SK-N-SH treated with all-trans-retinoic acid at 6 μM for 48 hours (cell line): ENCODE results near the gene LTO1.
A peak's percentile ranks its signal among the peaks of the same experiment; 100 is the strongest.

ENCODE experiments used
- ATAC-seq: fragments of 200-7000 bp; cut with Tn5 transposase; 3 replicates; pipeline ENCODE4 v1.9.1; 2020; ENCODE audit warnings: mild to moderate bottlenecking, moderate library complexity
- ARNTL ChIP-seq: fragments of 450-650 bp; formaldehyde crosslinking; IDR thresholded peaks from 2 replicates; pipeline ENCODE4 v1.5.0; 2020; ENCODE audit warnings: low read depth, mild to moderate bottlenecking, moderate library complexity, borderline replicate concordance
- BACH2 ChIP-seq: fragments of 250-450 bp; sonication (Bioruptor Pico); IDR thresholded peaks from 2 replicates; pipeline ENCODE4 v1.9.0; 2021; ENCODE audit warnings: mild to moderate bottlenecking, borderline replicate concordance
- ESRRG ChIP-seq: fragments of 250-450 bp; sonication (Bioruptor Pico); IDR thresholded peaks from 2 replicates; pipeline ENCODE4 v1.6.1; 2021; ENCODE audit warnings: mild to moderate bottlenecking
- GLIS3 ChIP-seq: fragments of 250-450 bp; sonication (Bioruptor Pico); IDR thresholded peaks from 2 replicates; pipeline ENCODE4 v1.5.0; 2020; ENCODE audit warnings: mild to moderate bottlenecking, moderate library complexity
- ISL1 ChIP-seq: fragments of 250-450 bp; sonication (Bioruptor Pico); IDR thresholded peaks from 2 replicates; pipeline ENCODE4 v2.1.2; 2022; ENCODE audit warnings: mild to moderate bottlenecking, moderate library complexity
- OSR1 ChIP-seq: fragments of 250-450 bp; sonication (Bioruptor Pico); IDR thresholded peaks from 2 replicates; pipeline ENCODE4 v1.8.0; 2022; ENCODE audit warnings: moderate library complexity, mild to moderate bottlenecking, inconsistent platforms
- PPARA ChIP-seq: fragments of 250-450 bp; sonication (Bioruptor Pico); IDR thresholded peaks from 2 replicates; pipeline ENCODE4 v1.5.0; 2020; ENCODE audit warnings: mild to moderate bottlenecking, borderline replicate concordance
- RARB ChIP-seq: fragments of 250-450 bp; sonication (Bioruptor Pico); IDR thresholded peaks from 2 replicates; pipeline ENCODE4 v1.8.0; 2021; ENCODE audit warnings: mild to moderate bottlenecking, moderate library complexity
- SNAI2 ChIP-seq: fragments of 250-450 bp; sonication (Bioruptor Pico); IDR thresholded peaks from 2 replicates; pipeline ENCODE4 v1.5.0; 2020; ENCODE audit warnings: mild to moderate bottlenecking, moderate library complexity
- TCF4 ChIP-seq: fragments of 250-450 bp; sonication (Bioruptor Pico); IDR thresholded peaks from 2 replicates; pipeline ENCODE4 v1.8.0; 2021; ENCODE audit warnings: mild to moderate bottlenecking, moderate library complexity, borderline replicate concordance
- TOX ChIP-seq: fragments of 250-450 bp; sonication (Bioruptor Pico); IDR thresholded peaks from 2 replicates; pipeline ENCODE4 v1.8.0; 2021; ENCODE audit warnings: mild to moderate bottlenecking, moderate library complexity, borderline replicate concordance
- ZC3H10 ChIP-seq: fragments of 250-450 bp; sonication (Bioruptor Pico); IDR thresholded peaks from 2 replicates; pipeline ENCODE4 v1.5.1; 2021; ENCODE audit warnings: mild to moderate bottlenecking, moderate library complexity
- ZFP3 ChIP-seq: fragments of 250-450 bp; sonication (Bioruptor Pico); IDR thresholded peaks from 2 replicates; pipeline ENCODE4 v1.5.0; 2020; ENCODE audit warnings: mild to moderate bottlenecking, moderate library complexity
- ZFP30 ChIP-seq: fragments of 450-650 bp; formaldehyde crosslinking; IDR thresholded peaks from 2 replicates; pipeline ENCODE4 v1.5.0; 2022; ENCODE audit warnings: mild to moderate bottlenecking, moderate library complexity
- ZNF565 ChIP-seq: fragments of 450-650 bp; formaldehyde crosslinking; conservative IDR thresholded peaks from 2 replicates; pipeline ENCODE4 v1.5.0; 2020; ENCODE audit warnings: low read depth, mild to moderate bottlenecking, moderate library complexity
- ZNF70 ChIP-seq: fragments of 450-650 bp; formaldehyde crosslinking; IDR thresholded peaks from 2 replicates; pipeline ENCODE4 v1.5.0; 2020; ENCODE audit warnings: mild to moderate bottlenecking, moderate library complexity
- ZNF8 ChIP-seq: fragments of 450-650 bp; formaldehyde crosslinking; IDR thresholded peaks from 2 replicates; pipeline ENCODE4 v1.5.0; 2020; ENCODE audit warnings: mild to moderate bottlenecking, moderate library complexity
- TF ChIP-seq, protein P1 (sequence below): fragments of 250-450 bp; sonication (Bioruptor Pico); IDR thresholded peaks from 2 replicates; pipeline ENCODE4 v1.5.0; 2020; ENCODE audit warnings: mild to moderate bottlenecking, moderate library complexity
- TF ChIP-seq, protein P2 (sequence below): fragments of 250-450 bp; sonication (Bioruptor Pico); IDR thresholded peaks from 2 replicates; pipeline ENCODE4 v1.5.1; 2021; ENCODE audit warnings: mild to moderate bottlenecking, moderate library complexity
- TF ChIP-seq, protein P3 (sequence below): fragments of 250-450 bp; sonication (Bioruptor Pico); IDR thresholded peaks from 2 replicates; pipeline ENCODE4 v1.8.0; 2020; ENCODE audit warnings: mild to moderate bottlenecking, moderate library complexity, borderline replicate concordance
- TF ChIP-seq, protein P4 (sequence below): fragments of 250-450 bp; sonication (Bioruptor Pico); IDR thresholded peaks from 2 replicates; pipeline ENCODE4 v1.8.0; 2021; ENCODE audit warnings: low read depth, mild to moderate bottlenecking, moderate library complexity, borderline replicate concordance
- TF ChIP-seq, protein P5 (sequence below): fragments of 250-450 bp; sonication (Bioruptor Pico); IDR thresholded peaks from 2 replicates; pipeline ENCODE4 v1.5.1; 2020; ENCODE audit warnings: low read depth, mild to moderate bottlenecking, moderate library complexity

LTO1 gene, protein sequence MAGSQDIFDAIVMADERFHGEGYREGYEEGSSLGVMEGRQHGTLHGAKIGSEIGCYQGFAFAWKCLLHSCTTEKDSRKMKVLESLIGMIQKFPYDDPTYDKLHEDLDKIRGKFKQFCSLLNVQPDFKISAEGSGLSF

DNA sequence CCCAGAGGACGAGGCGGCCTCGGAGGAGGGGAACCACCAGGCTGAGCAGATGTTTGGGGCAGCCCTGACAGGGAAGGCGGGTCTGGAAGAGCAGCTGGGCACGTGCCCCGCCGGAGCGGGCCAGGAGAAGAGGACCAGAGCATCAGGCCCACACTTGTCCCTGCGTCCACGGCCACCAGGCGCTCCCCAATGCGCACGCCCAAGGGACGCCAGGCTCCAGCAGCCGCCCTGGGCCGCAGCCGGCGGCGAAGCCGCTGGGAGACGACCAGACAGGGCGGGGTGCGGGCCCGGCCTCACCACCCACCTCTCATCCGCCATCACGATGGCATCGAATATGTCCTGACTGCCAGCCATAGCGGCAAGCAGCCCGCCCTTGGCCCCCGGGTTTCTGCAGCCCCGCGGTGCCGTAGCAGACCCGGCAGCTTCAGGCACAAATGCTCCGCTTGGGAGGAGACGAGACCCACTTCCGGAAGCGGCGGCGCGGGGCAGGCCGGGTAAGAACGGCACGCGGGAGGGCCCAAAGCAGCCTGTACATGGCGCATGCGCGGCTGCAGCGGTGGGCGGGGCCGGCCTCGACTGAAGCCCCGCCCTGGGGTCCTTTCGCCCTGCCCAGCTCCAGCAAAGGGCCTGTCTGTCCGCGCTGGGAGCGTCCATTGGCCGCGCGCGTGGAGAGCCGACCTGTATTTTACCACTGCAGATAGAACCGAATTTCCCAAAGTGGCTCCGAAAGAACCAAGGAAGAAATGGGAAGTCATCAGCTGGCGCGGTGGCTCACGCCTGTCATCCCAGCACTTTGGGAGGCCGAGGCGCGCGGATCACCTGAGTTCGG lies at the start of gene LTO1:
Gene LTO1 (minus strand): TSS at position 468 of the 829 bp plus-strand sequence. CDS start 114 bp downstream, at position 354.
- TF ChIP-seq OSR1 (no peak), ZNF70 (peak; percentile 29; the same call in 1 of the 2 replicates)
- TF ChIP-seq, protein P1, sequence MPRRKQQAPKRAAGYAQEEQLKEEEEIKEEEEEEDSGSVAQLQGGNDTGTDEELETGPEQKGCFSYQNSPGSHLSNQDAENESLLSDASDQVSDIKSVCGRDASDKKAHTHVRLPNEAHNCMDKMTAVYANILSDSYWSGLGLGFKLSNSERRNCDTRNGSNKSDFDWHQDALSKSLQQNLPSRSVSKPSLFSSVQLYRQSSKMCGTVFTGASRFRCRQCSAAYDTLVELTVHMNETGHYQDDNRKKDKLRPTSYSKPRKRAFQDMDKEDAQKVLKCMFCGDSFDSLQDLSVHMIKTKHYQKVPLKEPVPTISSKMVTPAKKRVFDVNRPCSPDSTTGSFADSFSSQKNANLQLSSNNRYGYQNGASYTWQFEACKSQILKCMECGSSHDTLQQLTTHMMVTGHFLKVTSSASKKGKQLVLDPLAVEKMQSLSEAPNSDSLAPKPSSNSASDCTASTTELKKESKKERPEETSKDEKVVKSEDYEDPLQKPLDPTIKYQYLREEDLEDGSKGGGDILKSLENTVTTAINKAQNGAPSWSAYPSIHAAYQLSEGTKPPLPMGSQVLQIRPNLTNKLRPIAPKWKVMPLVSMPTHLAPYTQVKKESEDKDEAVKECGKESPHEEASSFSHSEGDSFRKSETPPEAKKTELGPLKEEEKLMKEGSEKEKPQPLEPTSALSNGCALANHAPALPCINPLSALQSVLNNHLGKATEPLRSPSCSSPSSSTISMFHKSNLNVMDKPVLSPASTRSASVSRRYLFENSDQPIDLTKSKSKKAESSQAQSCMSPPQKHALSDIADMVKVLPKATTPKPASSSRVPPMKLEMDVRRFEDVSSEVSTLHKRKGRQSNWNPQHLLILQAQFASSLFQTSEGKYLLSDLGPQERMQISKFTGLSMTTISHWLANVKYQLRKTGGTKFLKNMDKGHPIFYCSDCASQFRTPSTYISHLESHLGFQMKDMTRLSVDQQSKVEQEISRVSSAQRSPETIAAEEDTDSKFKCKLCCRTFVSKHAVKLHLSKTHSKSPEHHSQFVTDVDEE (CRISPR knock-in tag), result no peak; the same call in 1 of the 2 replicates

DNA sequence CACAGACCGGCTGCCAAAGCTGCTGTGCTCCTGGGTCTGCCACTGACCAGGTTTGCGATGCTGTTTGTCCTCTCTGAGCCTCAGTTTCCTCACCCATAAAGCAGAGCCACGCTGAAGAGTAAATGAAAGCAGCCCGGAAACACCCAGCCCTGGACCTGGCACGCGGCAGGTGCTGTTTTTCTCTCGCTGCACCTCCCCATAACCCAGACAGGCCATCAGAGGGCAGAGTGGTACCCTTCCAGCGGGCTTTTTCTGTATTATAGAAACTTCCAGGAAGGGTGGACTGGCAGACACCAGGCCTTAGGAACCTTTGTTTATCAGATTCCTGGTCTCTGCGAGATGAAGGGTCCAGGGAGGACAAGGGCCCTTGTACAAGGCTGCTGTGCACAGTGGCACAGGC lies 46.6 kb upstream of the LTO1 start:
- no peak for TF ChIP-seq BACH2 (CRISPR knock-in tag)
- TF ChIP-seq, protein P2, sequence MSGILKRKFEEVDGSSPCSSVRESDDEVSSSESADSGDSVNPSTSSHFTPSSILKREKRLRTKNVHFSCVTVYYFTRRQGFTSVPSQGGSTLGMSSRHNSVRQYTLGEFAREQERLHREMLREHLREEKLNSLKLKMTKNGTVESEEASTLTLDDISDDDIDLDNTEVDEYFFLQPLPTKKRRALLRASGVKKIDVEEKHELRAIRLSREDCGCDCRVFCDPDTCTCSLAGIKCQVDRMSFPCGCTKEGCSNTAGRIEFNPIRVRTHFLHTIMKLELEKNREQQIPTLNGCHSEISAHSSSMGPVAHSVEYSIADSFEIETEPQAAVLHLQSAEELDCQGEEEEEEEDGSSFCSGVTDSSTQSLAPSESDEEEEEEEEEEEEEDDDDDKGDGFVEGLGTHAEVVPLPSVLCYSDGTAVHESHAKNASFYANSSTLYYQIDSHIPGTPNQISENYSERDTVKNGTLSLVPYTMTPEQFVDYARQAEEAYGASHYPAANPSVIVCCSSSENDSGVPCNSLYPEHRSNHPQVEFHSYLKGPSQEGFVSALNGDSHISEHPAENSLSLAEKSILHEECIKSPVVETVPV (CRISPR knock-in tag), result no peak
- no peak for TF ChIP-seq SNAI2 (CRISPR knock-in tag)
- TF ChIP-seq ARNTL, result no peak
- TF ChIP-seq ZNF565 (CRISPR knock-in tag), result no peak
- TF ChIP-seq ESRRG (CRISPR knock-in tag), result no peak
- TF ChIP-seq OSR1, result no peak
- TF ChIP-seq ZFP3 (CRISPR knock-in tag), result no peak
- TF ChIP-seq ZFP30, result no peak
- TF ChIP-seq TOX (CRISPR knock-in tag), result no peak
- TF ChIP-seq ZNF70, result no peak
- no peak for TF ChIP-seq PPARA (CRISPR knock-in tag)
- TF ChIP-seq, protein P3, sequence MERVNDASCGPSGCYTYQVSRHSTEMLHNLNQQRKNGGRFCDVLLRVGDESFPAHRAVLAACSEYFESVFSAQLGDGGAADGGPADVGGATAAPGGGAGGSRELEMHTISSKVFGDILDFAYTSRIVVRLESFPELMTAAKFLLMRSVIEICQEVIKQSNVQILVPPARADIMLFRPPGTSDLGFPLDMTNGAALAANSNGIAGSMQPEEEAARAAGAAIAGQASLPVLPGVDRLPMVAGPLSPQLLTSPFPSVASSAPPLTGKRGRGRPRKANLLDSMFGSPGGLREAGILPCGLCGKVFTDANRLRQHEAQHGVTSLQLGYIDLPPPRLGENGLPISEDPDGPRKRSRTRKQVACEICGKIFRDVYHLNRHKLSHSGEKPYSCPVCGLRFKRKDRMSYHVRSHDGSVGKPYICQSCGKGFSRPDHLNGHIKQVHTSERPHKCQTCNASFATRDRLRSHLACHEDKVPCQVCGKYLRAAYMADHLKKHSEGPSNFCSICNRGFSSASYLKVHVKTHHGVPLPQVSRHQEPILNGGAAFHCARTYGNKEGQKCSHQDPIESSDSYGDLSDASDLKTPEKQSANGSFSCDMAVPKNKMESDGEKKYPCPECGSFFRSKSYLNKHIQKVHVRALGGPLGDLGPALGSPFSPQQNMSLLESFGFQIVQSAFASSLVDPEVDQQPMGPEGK (CRISPR knock-in tag), result no peak
- no peak for TF ChIP-seq ZC3H10 (CRISPR knock-in tag)
- TF ChIP-seq GLIS3 (CRISPR knock-in tag), result no peak
- TF ChIP-seq, protein P4, sequence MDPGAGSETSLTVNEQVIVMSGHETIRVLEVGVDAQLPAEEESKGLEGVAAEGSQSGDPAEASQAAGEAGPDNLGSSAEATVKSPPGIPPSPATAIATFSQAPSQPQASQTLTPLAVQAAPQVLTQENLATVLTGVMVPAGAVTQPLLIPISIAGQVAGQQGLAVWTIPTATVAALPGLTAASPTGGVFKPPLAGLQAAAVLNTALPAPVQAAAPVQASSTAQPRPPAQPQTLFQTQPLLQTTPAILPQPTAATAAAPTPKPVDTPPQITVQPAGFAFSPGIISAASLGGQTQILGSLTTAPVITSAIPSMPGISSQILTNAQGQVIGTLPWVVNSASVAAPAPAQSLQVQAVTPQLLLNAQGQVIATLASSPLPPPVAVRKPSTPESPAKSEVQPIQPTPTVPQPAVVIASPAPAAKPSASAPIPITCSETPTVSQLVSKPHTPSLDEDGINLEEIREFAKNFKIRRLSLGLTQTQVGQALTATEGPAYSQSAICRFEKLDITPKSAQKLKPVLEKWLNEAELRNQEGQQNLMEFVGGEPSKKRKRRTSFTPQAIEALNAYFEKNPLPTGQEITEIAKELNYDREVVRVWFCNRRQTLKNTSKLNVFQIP, result no peak
- no peak for TF ChIP-seq TCF4 (CRISPR knock-in tag)
- 0 out of 3 replicates have a peak, but pooled peaks have one; percentile 37 for ATAC-seq

More for the DNA sequence above, at the start of gene LTO1:
- ATAC-seq, result peak; percentile 96

DNA sequence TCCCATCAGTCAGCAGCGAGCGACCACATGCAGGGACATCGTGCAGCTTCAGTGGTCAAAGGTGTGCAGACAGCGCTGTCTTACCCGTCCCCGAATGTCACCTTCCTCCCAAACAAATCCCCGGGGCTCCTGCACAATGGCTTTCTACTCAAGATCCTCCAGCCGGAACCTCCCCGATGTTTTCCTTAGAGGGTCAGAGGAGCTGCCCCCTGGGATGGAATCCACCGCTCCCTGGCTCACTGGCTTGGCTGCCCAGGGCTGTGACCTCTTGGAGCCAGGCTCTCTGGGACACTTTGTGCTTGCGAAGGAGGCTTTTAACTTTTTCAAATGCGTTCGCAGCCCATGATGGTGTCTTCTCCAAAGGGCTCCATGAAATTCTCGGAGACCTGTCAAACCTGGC lies 46.0 kb upstream of the LTO1 start:
- TF ChIP-seq ARNTL, result no peak
- TF ChIP-seq RARB (CRISPR knock-in tag), result no peak
- TF ChIP-seq ESRRG (CRISPR knock-in tag), result no peak
- TF ChIP-seq ZNF70, result no peak
- TF ChIP-seq, protein P4, result no peak
- no peak for TF ChIP-seq ZNF8 (CRISPR knock-in tag)
- no peak for TF ChIP-seq ISL1 (CRISPR knock-in tag)
- TF ChIP-seq BACH2 (CRISPR knock-in tag), result no peak
- no peak for TF ChIP-seq PPARA (CRISPR knock-in tag)
- TF ChIP-seq, protein P1 (CRISPR knock-in tag), result no peak
- TF ChIP-seq, protein P5, sequence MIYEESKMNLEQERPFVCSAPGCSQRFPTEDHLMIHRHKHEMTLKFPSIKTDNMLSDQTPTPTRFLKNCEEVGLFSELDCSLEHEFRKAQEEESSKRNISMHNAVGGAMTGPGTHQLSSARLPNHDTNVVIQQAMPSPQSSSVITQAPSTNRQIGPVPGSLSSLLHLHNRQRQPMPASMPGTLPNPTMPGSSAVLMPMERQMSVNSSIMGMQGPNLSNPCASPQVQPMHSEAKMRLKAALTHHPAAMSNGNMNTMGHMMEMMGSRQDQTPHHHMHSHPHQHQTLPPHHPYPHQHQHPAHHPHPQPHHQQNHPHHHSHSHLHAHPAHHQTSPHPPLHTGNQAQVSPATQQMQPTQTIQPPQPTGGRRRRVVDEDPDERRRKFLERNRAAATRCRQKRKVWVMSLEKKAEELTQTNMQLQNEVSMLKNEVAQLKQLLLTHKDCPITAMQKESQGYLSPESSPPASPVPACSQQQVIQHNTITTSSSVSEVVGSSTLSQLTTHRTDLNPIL (CRISPR knock-in tag), result no peak
- TF ChIP-seq ZC3H10 (CRISPR knock-in tag), result no peak
- ATAC-seq, result no peak
